GM19438 (cell line): ENCODE results near the gene ANKRD63.

ENCODE experiments used
- ATAC-seq: cut with Tn5 transposase; IDR thresholded peaks from one replicate; pipeline ENCODE4 v1.9.1; 2021; ENCODE audit warnings: low read depth; ENCODE audit not compliant: unreplicated experiment

ANKRD63 gene

GRCh38 chr15:40264321-40265153, 18.3 kb downstream of the ANKRD63 start:
- no peak for ATAC-seq

- no peak for ATAC-seq
Measured at GRCh38 chr15:40263024-40263754, 19.7 kb downstream of the ANKRD63 start.

DNA sequence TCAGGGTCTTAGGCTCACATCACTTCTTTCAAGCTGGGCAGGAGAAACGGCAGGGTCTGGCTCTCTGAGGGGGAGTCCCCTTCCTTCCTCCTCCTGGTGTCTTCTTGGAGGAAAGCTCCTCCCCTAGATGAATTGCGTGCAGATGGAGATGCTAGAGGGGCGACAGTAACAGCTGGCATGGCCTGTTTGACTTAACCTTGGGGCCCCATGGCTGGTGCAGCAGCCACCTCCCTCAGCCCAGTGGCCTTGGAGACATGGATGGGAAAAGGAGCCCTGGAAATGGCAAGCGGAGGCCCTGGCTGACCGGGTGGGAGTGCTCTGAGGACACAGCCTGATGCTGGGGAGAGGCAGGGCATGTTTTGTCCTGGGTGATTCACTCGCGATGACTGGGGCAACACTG, 23.8 kb downstream of the ANKRD63 start:
- ATAC-seq = no peak

DNA sequence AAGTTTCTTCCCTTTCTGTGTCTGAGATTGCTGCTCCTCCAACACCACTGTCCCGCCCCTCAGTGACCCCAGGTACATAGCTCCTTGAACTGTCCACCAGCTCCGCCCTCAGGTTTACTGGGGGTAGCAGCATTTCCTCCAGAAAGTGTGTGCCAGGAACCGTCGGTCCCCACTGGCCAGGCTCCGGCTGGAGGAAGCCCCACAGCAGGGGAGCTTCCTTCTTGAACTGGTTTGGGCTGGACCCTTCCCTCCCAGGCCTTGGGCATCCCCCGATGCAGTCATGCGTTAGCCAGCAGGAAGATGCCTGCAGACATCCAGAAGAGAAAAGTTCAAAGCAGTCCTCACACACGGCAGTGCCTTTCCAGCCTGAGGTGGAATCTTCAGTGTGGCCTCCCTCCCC, 24.3 kb downstream of the ANKRD63 start:
- ATAC-seq = no peak

DNA sequence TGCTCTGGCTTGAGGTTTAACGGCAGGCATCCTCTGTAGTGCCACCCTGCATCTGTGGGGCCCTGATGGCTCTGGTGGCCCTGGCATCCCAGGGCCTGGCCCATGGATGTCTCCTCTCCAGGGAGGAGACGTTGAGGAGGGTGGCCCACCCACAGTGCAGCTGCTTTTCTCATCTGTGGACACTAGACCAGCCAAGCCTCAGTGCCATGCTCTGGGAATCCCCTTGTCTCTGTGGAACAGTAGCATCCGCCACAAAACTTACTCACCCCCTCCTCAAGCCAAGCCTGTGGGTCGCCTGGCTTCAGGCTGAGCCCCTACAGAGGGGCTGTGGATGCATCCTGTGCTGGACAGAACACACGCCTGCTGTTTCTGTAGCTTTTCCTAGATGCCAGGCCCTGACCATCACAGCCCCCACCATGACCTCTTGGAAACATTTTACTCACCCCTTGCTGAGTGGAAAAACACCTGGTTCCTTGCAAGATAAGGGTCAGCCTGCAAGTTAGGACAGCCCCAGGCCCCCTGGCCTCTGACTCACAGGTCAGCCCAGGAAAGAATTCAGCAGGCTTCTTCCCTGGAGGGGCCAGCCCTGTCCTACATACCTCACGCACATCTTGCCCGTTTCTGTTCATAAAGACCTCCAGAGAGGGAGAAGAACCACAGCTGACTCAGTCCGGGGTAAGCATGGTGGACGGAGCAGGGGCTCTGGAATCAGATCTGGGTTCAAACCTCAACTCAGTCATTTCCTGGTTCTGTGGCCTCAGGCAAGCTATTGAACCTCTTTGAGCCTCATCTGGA, 25.0 kb downstream of the ANKRD63 start:
- ATAC-seq = no peak

- no peak for ATAC-seq
Measured at GRCh38 chr15:40256638-40257235, 26.1 kb downstream of the ANKRD63 start.

DNA sequence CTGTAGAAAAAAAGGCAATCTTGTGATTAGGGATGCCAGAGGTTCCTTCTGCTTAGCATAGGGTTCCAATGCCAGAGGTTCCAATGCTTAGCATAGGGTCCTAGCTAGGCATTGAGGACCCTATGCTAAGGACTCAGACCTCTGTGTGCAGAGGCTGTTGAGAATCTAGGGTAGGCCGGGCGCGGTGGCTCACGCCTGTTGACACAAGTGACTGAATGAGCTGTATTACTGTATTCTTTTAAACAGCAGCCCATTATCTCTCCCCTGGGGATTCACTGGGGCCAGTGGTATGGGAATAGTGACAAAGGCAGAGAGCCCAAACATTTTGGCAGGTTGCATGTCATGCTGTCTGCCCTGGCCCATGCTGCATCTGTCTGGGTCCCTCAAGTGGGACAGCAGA, 27.8 kb downstream of the ANKRD63 start:
- ATAC-seq = no peak

DNA sequence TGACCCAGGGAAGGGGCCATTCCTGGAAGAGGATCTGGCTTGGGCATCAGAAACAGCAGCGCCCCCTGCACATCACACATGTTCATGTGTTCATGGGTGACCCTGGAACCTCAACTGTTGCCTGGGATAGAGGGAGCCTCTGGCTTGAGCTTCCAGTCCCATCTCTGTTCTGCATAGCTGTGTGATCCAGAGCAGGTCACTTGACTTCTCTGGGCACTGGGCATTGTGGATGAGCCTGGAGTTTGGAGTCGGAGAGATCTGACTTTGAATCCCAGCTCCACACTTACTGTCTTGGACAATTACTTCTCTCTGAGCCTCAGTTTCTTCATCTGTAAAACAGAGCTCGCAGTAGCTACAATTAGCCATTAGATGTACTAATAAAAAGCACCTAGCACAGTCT, 28.4 kb downstream of the ANKRD63 start:
- no peak for ATAC-seq

DNA sequence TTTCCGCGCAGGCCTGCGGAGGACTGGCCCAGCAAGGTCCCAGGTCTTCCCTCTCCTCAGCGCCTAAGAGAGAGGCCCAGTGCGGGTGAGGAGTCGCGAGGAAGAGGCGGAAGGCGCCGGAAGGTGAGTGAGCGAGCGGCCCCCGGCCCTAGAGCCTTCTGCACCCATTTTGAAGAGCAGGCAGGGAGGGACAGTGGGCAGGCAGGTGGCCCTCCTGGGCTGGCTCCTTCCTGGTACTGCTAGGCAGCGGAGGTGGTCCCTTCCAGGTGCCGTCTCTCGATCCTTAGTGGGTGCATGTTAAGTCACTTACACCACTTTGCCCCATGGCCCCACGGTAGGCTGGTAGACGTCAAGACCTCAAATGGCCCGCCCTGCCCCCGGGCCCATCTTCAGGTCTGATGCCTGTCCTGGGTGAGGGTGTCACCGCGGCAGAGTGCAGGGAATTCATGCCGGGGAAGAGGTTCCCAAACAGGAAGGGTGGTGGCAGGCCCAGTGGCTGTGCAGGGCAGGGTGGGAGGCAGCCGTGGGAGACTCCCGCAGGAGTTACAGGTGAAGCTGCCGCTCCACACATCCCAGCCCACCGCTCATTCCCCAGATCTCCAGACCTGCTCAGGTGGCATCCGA, 29.6 kb downstream of the ANKRD63 start:
- ATAC-seq = no peak

DNA sequence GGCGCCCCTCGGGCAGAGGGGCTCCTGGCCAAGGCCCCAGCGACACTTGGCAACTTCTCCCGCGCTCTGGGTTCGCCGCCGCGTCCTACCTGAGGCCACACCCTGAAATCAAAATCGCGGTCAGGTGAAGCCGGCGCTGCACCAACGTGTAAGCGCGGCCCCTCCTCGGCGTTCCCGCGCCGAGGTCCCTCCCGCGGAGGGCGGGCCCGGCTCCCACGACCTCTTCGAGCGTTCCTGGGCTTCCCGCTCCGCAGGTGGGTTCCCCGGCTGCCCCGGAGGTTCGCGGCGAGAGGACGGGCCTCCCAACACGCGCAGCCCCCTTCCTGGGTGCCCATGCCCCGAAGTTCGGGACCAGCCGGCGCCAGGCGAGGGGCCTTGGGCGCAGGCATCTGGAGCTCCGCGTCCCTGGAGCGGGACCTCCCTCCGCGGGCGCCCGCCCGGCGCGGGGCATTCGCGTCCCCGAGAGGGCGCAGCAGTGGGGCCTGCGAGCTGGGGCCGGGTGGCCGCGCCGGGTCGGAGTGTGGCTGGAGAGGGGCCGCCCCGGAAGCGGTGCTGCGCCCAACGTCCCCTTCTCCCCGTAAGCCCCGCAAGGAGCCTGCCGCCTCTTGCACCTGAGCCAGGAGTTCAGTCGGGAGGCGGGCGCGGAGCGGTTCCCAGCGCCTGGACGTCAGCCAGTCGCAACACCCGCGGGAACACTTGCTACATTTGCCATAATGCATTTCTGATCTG, 30.3 kb downstream of the ANKRD63 start:
- ATAC-seq = no peak

DNA sequence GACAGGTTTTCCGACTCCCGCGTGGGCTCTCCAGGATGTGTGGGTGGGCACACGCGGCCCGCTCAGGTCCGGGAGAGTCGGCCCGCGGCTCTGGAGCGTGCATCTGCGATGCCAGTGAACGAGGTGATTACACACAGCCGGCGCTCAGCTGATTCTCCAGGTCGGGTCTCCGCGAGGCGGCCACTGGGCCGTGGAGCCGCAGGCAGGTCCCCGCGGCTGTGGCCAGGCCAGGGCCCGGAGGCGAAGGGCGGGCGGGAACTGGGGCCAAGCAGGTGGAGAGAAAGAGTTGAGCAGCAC, 30.8 kb downstream of the ANKRD63 start:
- no peak for ATAC-seq

DNA sequence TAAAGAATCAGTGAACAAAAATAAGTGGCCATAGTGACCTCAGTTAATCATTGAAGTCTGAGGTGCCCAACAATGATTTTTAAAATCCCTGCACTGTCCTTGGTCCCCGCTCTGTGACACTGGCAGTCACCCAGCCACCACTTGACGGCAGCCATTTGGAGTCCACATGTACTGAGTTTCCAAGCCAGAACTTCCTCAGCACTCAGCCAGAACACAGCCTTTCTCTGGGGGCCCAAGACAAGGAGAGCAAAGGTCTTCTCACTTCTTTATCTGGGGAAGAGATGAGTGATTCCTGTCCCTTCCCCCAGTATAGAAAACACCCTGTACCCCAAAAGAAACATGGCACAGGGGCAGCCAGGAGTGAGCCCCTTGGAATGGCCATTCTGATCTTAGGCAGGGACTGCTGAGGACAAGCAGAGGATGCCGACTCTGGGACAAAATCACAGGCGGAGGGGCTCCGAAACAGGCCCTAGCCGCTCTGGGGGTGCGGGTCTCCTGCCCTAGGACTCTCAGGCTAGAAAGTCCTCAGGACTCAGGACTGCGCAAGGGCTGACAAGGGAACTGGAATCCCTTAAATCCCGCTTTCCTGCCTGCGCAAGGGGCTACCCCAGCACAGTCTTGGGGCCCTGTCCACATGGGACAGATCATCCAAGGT, 31.3 kb downstream of the ANKRD63 start:
- ATAC-seq = no peak

GRCh38 chr15:40250771-40251483, 31.9 kb downstream of the ANKRD63 start:
- no peak for ATAC-seq

- no peak for ATAC-seq
Measured at GRCh38 chr15:40250304-40250656, 32.6 kb downstream of the ANKRD63 start.

- ATAC-seq = no peak
Measured at GRCh38 chr15:40249477-40250303, 33.2 kb downstream of the ANKRD63 start.

- no peak for ATAC-seq
Measured at GRCh38 chr15:40248006-40248783, 34.7 kb downstream of the ANKRD63 start.

GRCh38 chr15:40247406-40247971, 35.4 kb downstream of the ANKRD63 start:
- no peak for ATAC-seq
